ENCODE measurements around the gene VIPR1.

VIPR1 gene

GRCh38 chr3:42497009-42497731, 5.3 kb upstream of the VIPR1 start:
- no peaks in the 10 kb centered on the region for H3K9me3 ChIP-seq (ENCODE audit: insufficient read depth, low read depth, low read length)
- H3K27ac ChIP-seq (ENCODE audit: low read depth, low read length) = peak overlapping the region; percentile 56; the same call in 1 of the 2 replicates
- H3K4me1 ChIP-seq (ENCODE audit: insufficient read depth, low read length) = peaks cover 10% of the 10 kb centered on the region
- H3K4me3 ChIP-seq (ENCODE audit: low read length) = no peak overlapping the region
- no peaks in the 10 kb centered on the region for H3K36me3 ChIP-seq (ENCODE audit: insufficient read depth, low read length)
- WGBS = 61% methylated on average over 13 of the region's 13 CpGs
- H3K9ac ChIP-seq (ENCODE audit: low read depth, low read length) = no peak overlapping the region
- peaks cover 43% of the 10 kb centered on the region for H3K27me3 ChIP-seq (ENCODE audit: insufficient read depth, low read length)

GRCh38 chr3:42498034-42498433, 4.4 kb upstream of the VIPR1 start:
- no peak overlapping the region for H3K27ac ChIP-seq (ENCODE audit: low read depth, low read length)

GRCh38 chr3:42498791-42499477, 3.5 kb upstream of the VIPR1 start:
- Histone ChIP-seq H3K27ac (ENCODE audit: low read depth, low read length) (no peak overlapping the region), H3K4me3 (ENCODE audit: low read length) (no peak overlapping the region), H3K36me3 (ENCODE audit: insufficient read depth, low read length) (no peaks in the 10 kb centered on the region), H3K27me3 (ENCODE audit: insufficient read depth, low read length) (peaks cover 56% of the 10 kb centered on the region), H3K4me1 (ENCODE audit: insufficient read depth, low read length) (peaks cover 10% of the 10 kb centered on the region), H3K9me3 (ENCODE audit: insufficient read depth, low read depth, low read length) (no peaks in the 10 kb centered on the region), H3K9ac (ENCODE audit: low read depth, low read length) (no peak overlapping the region)
- WGBS = 87% methylated on average over 13 of the region's 13 CpGs

More at GRCh38 chr3:42498034-42498433, 4.4 kb upstream of the VIPR1 start:
- Histone ChIP-seq H3K9ac (ENCODE audit: low read depth, low read length) (no peak overlapping the region), H3K36me3 (ENCODE audit: insufficient read depth, low read length) (no peaks in the 10 kb centered on the region), H3K4me3 (ENCODE audit: low read length) (no peak overlapping the region), H3K9me3 (ENCODE audit: insufficient read depth, low read depth, low read length) (no peaks in the 10 kb centered on the region), H3K27me3 (ENCODE audit: insufficient read depth, low read length) (peaks cover 47% of the 10 kb centered on the region), H3K4me1 (ENCODE audit: insufficient read depth, low read length) (peaks cover 10% of the 10 kb centered on the region)
- WGBS = 76% methylated on average over 1 of the region's 1 CpG

DNA sequence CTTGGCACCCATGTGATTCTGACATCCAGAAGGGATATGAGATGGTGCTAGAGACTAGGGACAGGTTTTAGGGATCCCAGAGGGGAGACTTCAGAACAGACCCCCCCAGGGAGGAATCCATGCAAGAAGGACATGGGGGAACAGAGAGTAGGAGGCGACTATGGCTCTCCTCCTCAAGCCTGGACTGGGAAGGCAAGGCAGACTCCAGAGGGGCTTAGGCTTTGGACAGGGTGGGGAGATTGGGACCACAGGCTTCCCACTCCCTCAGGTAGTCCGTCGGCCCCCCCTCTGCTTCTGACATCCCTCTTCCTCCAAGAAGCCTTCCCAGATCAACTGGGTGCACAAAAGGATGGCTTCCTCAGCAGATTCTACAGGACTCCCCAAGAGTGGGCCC, 3.0 kb upstream of the VIPR1 start:
- Histone ChIP-seq H3K9ac (ENCODE audit: low read depth, low read length) (no peak overlapping the region), H3K27ac (ENCODE audit: low read depth, low read length) (no peak overlapping the region), H3K4me1 (ENCODE audit: insufficient read depth, low read length) (peaks cover 10% of the 10 kb centered on the region), H3K9me3 (ENCODE audit: insufficient read depth, low read depth, low read length) (no peaks in the 10 kb centered on the region), H3K27me3 (ENCODE audit: insufficient read depth, low read length) (peaks cover 59% of the 10 kb centered on the region), H3K36me3 (ENCODE audit: insufficient read depth, low read length) (no peaks in the 10 kb centered on the region), H3K4me3 (ENCODE audit: low read length) (no peak overlapping the region)
- WGBS = 80% methylated on average over 3 of the region's 3 CpGs

DNA sequence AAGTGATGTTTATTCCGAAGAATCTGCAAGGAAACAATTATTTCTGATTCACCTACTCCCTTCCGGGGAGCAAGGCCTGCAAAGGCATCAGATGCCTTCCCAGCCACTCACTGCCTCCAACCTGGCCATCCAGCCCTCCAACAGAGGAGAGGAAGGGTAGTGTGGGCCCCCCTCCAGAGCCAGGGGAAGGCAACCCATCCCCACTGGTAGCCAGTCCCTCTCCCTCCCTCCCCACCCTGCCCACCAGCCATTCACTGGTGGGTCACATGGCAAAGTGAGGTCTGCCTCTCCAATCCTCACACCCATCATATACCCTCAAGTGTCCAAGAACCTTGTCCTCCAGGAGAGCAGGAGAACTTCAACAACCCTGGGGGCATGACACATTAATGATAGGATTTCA, 2.4 kb upstream of the VIPR1 start:
- Histone ChIP-seq H3K27me3 (ENCODE audit: insufficient read depth, low read length) (peaks cover 59% of the 10 kb centered on the region), H3K9me3 (ENCODE audit: insufficient read depth, low read depth, low read length) (no peaks in the 10 kb centered on the region), H3K4me1 (ENCODE audit: insufficient read depth, low read length) (peaks cover 10% of the 10 kb centered on the region), H3K36me3 (ENCODE audit: insufficient read depth, low read length) (no peaks in the 10 kb centered on the region), H3K9ac (ENCODE audit: low read depth, low read length) (no peak overlapping the region), H3K4me3 (ENCODE audit: low read length) (no peak overlapping the region), H3K27ac (ENCODE audit: low read depth, low read length) (no peak overlapping the region)
- 80% methylated on average over 2 of the region's 2 CpGs for WGBS

DNA sequence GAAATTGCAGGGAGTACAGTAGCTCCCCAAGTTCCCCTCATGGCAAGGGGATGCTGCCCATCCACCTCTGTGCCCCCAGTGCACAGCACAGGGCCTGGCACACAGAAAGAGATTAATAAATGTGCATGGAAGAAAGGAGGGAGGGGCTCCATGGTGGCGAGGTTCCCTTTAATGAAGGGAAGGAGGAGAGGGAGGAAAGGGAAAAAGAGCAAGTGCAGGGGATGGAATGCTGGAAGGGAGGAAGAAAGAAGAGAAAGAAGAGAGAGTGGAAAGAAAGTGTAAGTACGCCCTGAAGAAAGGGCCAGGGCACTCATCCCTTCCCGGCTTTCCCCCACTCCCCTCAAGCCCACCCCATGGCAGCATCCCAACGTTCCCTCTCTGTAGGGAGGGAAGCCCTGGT, 1.5 kb upstream of the VIPR1 start:
- no peaks in the 10 kb centered on the region for H3K9me3 ChIP-seq (ENCODE audit: insufficient read depth, low read depth, low read length)
- H3K27me3 ChIP-seq (ENCODE audit: insufficient read depth, low read length) = peaks cover 59% of the 10 kb centered on the region
- no peaks in the 10 kb centered on the region for H3K36me3 ChIP-seq (ENCODE audit: insufficient read depth, low read length)
- 5% methylated on average over 3 of the region's 4 CpGs for WGBS
- no peak overlapping the region for H3K27ac ChIP-seq (ENCODE audit: low read depth, low read length)
- H3K4me3 ChIP-seq (ENCODE audit: low read length) = peak overlapping the region; percentile 62
- peaks cover 10% of the 10 kb centered on the region for H3K4me1 ChIP-seq (ENCODE audit: insufficient read depth, low read length)
- no peak overlapping the region for H3K9ac ChIP-seq (ENCODE audit: low read depth, low read length)

DNA sequence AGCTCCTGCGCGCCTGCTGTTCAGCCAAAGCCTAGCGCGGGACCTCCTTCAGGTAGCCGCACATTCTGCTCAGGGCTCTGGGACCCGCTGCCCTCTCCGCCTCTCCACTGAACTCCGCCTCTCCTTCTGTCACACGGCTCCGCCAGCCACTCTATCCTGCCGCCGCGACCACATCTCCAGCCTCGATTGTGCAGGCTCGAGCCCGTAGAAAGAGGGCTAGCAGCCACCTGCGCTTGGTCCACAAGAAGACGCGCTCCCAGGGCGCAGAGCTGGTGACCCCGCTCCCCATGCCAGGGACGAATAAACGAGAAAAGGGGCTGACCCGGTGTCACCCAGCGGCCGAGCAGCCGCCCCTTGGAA, 1.1 kb upstream of the VIPR1 start:
- WGBS = 2% methylated on average over 27 of the region's 27 CpGs
- H3K27me3 ChIP-seq (ENCODE audit: insufficient read depth, low read length) = peaks cover 59% of the 10 kb centered on the region
- H3K9me3 ChIP-seq (ENCODE audit: insufficient read depth, low read depth, low read length) = no peaks in the 10 kb centered on the region
- no peak overlapping the region for H3K27ac ChIP-seq (ENCODE audit: low read depth, low read length)
- H3K9ac ChIP-seq (ENCODE audit: low read depth, low read length) = no peak overlapping the region
- no peaks in the 10 kb centered on the region for H3K36me3 ChIP-seq (ENCODE audit: insufficient read depth, low read length)
- H3K4me1 ChIP-seq (ENCODE audit: insufficient read depth, low read length) = peaks cover 10% of the 10 kb centered on the region
- H3K4me3 ChIP-seq (ENCODE audit: low read length) = peak overlapping the region; percentile 62

- peak overlapping the region; percentile 62 for H3K4me3 ChIP-seq (ENCODE audit: low read length)
- peaks cover 59% of the 10 kb centered on the region for H3K27me3 ChIP-seq (ENCODE audit: insufficient read depth, low read length)
- 1% methylated on average over 46 of the region's 46 CpGs for WGBS
Measured at GRCh38 chr3:42501681-42502428, 588 bp upstream of the VIPR1 start.

GRCh38 chr3:42503251-42503924, 945 bp downstream of the VIPR1 start:
- no peak overlapping the region for H3K9ac ChIP-seq (ENCODE audit: low read depth, low read length)
- peaks cover 4% of the 10 kb centered on the region; the same call in 1 of the 2 replicates for H3K4me1 ChIP-seq (ENCODE audit: insufficient read depth, low read length)
- no peak overlapping the region for H3K27ac ChIP-seq (ENCODE audit: low read depth, low read length)
- peaks cover 54% of the 10 kb centered on the region for H3K27me3 ChIP-seq (ENCODE audit: insufficient read depth, low read length)
- H3K9me3 ChIP-seq (ENCODE audit: insufficient read depth, low read depth, low read length) = no peaks in the 10 kb centered on the region
- H3K36me3 ChIP-seq (ENCODE audit: insufficient read depth, low read length) = no peaks in the 10 kb centered on the region
- H3K4me3 ChIP-seq (ENCODE audit: low read length) = peak overlapping the region; percentile 62
- 81% methylated on average over 4 of the region's 4 CpGs for WGBS

More at GRCh38 chr3:42501681-42502428, 588 bp upstream of the VIPR1 start:
- Histone ChIP-seq H3K9me3 (ENCODE audit: insufficient read depth, low read depth, low read length) (no peaks in the 10 kb centered on the region), H3K4me1 (ENCODE audit: insufficient read depth, low read length) (peaks cover 5% of the 10 kb centered on the region), H3K9ac (ENCODE audit: low read depth, low read length) (no peak overlapping the region), H3K27ac (ENCODE audit: low read depth, low read length) (no peak overlapping the region), H3K36me3 (ENCODE audit: insufficient read depth, low read length) (no peaks in the 10 kb centered on the region)

DNA sequence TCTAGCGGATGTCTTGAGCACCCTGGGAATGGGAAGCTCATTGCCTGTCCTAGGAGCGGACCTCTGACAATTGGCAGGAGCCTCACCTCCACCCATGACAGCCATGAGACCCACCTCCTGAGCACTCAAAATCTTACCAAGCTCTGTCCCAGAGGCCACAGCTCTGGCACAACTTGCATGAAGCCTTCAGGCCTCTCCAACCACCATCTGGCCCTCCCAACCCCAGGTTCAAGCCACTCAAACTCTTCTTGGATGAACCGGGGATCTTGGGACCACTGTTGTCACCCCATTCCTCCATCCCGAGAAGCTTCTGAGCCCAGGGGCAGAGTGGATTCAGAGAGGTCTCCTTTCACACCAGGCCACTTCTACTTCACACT, 1.5 kb downstream of the VIPR1 start:
- Histone ChIP-seq H3K27me3 (ENCODE audit: insufficient read depth, low read length) (peaks cover 49% of the 10 kb centered on the region), H3K27ac (ENCODE audit: low read depth, low read length) (no peak overlapping the region), H3K4me3 (ENCODE audit: low read length) (no peak overlapping the region), H3K4me1 (ENCODE audit: insufficient read depth, low read length) (peaks cover 4% of the 10 kb centered on the region; the same call in 1 of the 2 replicates), H3K9me3 (ENCODE audit: insufficient read depth, low read depth, low read length) (no peaks in the 10 kb centered on the region), H3K36me3 (ENCODE audit: insufficient read depth, low read length) (no peaks in the 10 kb centered on the region), H3K9ac (ENCODE audit: low read depth, low read length) (no peak overlapping the region)
- 93% methylated on average over 4 of the region's 4 CpGs for WGBS

Measured in HUES64 (cell line).